Sigmoid colon (tissue), 7 donors: ENCODE data around the gene CPZ. TPM values are rescaled to one million over a fixed set of nuclear protein-coding genes. Genes with fewer than 3 reads are reported as not detected.

Experiments used
- DNase-seq: peaks from one replicate; pipeline ENCODE4 v3.0.0-alpha.2; 2019
- H3K27ac ChIP-seq, 4 donors: fragments of 200-600 bp; sonication (generic); one replicate each; pipeline ENCODE4 v1.5.1; 2016 to 2019; ENCODE audit warnings: mild to moderate bottlenecking in 1 of 4
- H3K27me3 ChIP-seq, 3 donors: fragments of 200-600 bp; sonication (generic); one replicate each; pipeline ENCODE4 v1.5.1; 2019; ENCODE audit warnings: mild to moderate bottlenecking in 1 of 3
- H3K36me3 ChIP-seq, 4 donors: fragments of 200-600 bp; sonication (generic); one replicate each; pipeline ENCODE4 v1.5.1; 2016 to 2019
- H3K4me1 ChIP-seq, 4 donors: fragments of 200-600 bp; sonication (generic); one replicate each; pipeline ENCODE4 v1.5.1; 2017 to 2019
- H3K4me3 ChIP-seq, 4 donors: fragments of 200-600 bp; sonication (generic); one replicate each; pipeline ENCODE4 v1.5.1; 2017 to 2019; ENCODE audit warnings: mild to moderate bottlenecking in 2 of 4, moderate library complexity in 1 of 4
- H3K9me3 ChIP-seq, 4 donors: fragments of 200-600 bp in 3 of 4; sonication (generic) in 3 of 4; one replicate each; pipeline versions ENCODE4 v1.5.1 to v1.6.1; 2013 to 2019
- CTCF ChIP-seq, 4 experiments: fragments of 450-650 bp in 3 of 4; fragments of 200-600 bp in 1 of 4; IDR thresholded peaks; one replicate each; pipeline ENCODE4 v1.5.1; 2016 to 2019; ENCODE audit warnings: antibody characterized with exemption in 4 of 4, mild to moderate bottlenecking in 3 of 4, moderate library complexity in 2 of 4
- EP300 ChIP-seq, 4 donors: sonication (generic); formaldehyde crosslinking; IDR thresholded peaks; one replicate each; pipeline ENCODE4 v1.6.1; 2017; ENCODE audit warnings: antibody characterized with exemption in 4 of 4
- POLR2A ChIP-seq, 2 donors: fragments of 450-650 bp; IDR thresholded peaks; one replicate each; pipeline ENCODE4 v1.6.1; 2016; ENCODE audit warnings: antibody characterized with exemption in 2 of 2, mild to moderate bottlenecking in 2 of 2, moderate library complexity in 2 of 2
- POLR2AphosphoS5 ChIP-seq, 4 donors: sonication (generic); formaldehyde crosslinking; IDR thresholded peaks; one replicate each; pipeline ENCODE4 v1.6.1; 2017; ENCODE audit warnings: antibody characterized with exemption in 4 of 4
- WGBS, 2 donors: extraction: QIAGEN DNeasy Blood & Tissue Kit; methylation state at CpG; one replicate each; pipeline ENCODE4 v1.1.7; 2013; 5-methylcytosine and 5-hydroxymethylcytosine counted together
- intact Hi-C: fragments of 100-400 bp; cut with DNase I; formaldehyde crosslinking; loops from one replicate; pipeline ENCODE4 v1.15.1; 2023
- polyA plus RNA-seq, 3 donors: library from polyadenylated mRNA; stranded (reverse); fragments of 200-250 nt; gene quantifications; one replicate each; pipeline ENCODE4 v1.2.3, GENCODE V29; 2013
- total RNA-seq, 4 donors: library from RNA; depleted of rRNA; stranded (reverse); fragments of >200 nt; gene quantifications; one replicate each; pipeline ENCODE4 v1.1.0, GENCODE V29; 2016
- donor health status: healthy with polysubstance abuse.
- donor health status: Bipolar disorder and iron deficiency.
- donor health status: healthy.

The CPZ gene
- total and polyA plus RNA-seq, 7 donors: 0.46 to 8.3 (median 1.8) TPM

- Histone ChIP-seq H3K27ac (no peak overlapping the region), H3K4me1 (peaks cover 0 to 8% (median 0%) of the 10 kb centered on the region in 4 donors), H3K4me3 (no peak overlapping the region), H3K27me3 (peaks cover 29 to 81% (median 45%) of the 10 kb centered on the region in 3 donors), H3K9me3 (no peaks in the 10 kb centered on the region), H3K36me3 (no peaks in the 10 kb centered on the region)
- intact Hi-C loops: no loop called here
- TF ChIP-seq POLR2AphosphoS5 (IDR thresholded peaks at IDR 0.05) (no peak), POLR2A (IDR thresholded peaks at IDR 0.05) (no peak), EP300 (IDR thresholded peaks at IDR 0.05) (no peak), CTCF (IDR thresholded peaks at IDR 0.05) (no peak)
- DNase-seq: peak; percentile 25
- WGBS, 2 donors: 47 to 71% methylated on average over 4 of the region's 4 CpGs
These were observed 8.9 kb upstream of the CPZ start for GRCh38 chr4:8583655-8584025.

- 41 to 59% methylated on average over 6 of the region's 6 CpGs for WGBS, 2 donors
- TF ChIP-seq CTCF (IDR thresholded peaks at IDR 0.05) (no peak), POLR2AphosphoS5 (IDR thresholded peaks at IDR 0.05) (no peak), POLR2A (IDR thresholded peaks at IDR 0.05) (no peak), EP300 (IDR thresholded peaks at IDR 0.05) (no peak)
- intact Hi-C loops: no loop called here
- peak; percentile 20 for DNase-seq
- Histone ChIP-seq H3K27me3 (peaks cover 25 to 69% (median 30%) of the 10 kb centered on the region in 3 donors), H3K9me3 (no peaks in the 10 kb centered on the region), H3K36me3 (no peaks in the 10 kb centered on the region), H3K4me1 (peaks cover 0 to 7% (median 0%) of the 10 kb centered on the region in 4 donors), H3K27ac (no peak overlapping the region), H3K4me3 (no peak overlapping the region)
These were observed 7.4 kb upstream of the CPZ start for GRCh38 chr4:8585186-8585585.

GRCh38 chr4:8585721-8586212 is 6.8 kb upstream of the CPZ start:
- DNase-seq: peak; percentile 25
- intact Hi-C loops: no loop called here
- H3K4me3 ChIP-seq: no peak overlapping the region
- no peaks in the 10 kb centered on the region for H3K9me3 ChIP-seq
- no peak overlapping the region for H3K27ac ChIP-seq
- H3K4me1 ChIP-seq: peaks cover 0 to 1% (median 0%) of the 10 kb centered on the region in 4 donors
- 56 to 63% methylated on average over 7 of the region's 7 CpGs for WGBS, 2 donors
- no peak for TF ChIP-seq EP300 (IDR thresholded peaks at IDR 0.05)
- peaks cover 19 to 68% (median 24%) of the 10 kb centered on the region in 3 donors for H3K27me3 ChIP-seq
- no peaks in the 10 kb centered on the region for H3K36me3 ChIP-seq

- Histone ChIP-seq H3K36me3 (no peaks in the 10 kb centered on the region), H3K9me3 (no peaks in the 10 kb centered on the region), H3K27ac (no peak overlapping the region), H3K4me1 (no peaks in the 10 kb centered on the region), H3K4me3 (no peak overlapping the region), H3K27me3 (peaks cover 15 to 68% (median 20%) of the 10 kb centered on the region in 3 donors)
- intact Hi-C loops: no loop called here
- TF ChIP-seq POLR2A (IDR thresholded peaks at IDR 0.05) (no peak), EP300 (IDR thresholded peaks at IDR 0.05) (no peak), POLR2AphosphoS5 (IDR thresholded peaks at IDR 0.05) (no peak)
- no peak for DNase-seq
- 54 to 67% methylated on average over 5 of the region's 5 CpGs for WGBS, 2 donors
These were observed 6.3 kb upstream of the CPZ start for GRCh38 chr4:8586246-8586645.

- Histone ChIP-seq H3K36me3 (no peaks in the 10 kb centered on the region), H3K4me3 (no peak overlapping the region), H3K9me3 (no peaks in the 10 kb centered on the region), H3K27ac (no peak overlapping the region), H3K27me3 (peaks cover 8 to 68% (median 20%) of the 10 kb centered on the region in 3 donors), H3K4me1 (no peaks in the 10 kb centered on the region)
- peak; percentile 48 for DNase-seq
- intact Hi-C loops: no loop called here
- TF ChIP-seq POLR2AphosphoS5 (IDR thresholded peaks at IDR 0.05) (no peak), POLR2A (IDR thresholded peaks at IDR 0.05) (no peak), CTCF (IDR thresholded peaks at IDR 0.05) (no peak), EP300 (IDR thresholded peaks at IDR 0.05) (no peak)
- 73 to 79% methylated on average over 37 of the region's 37 CpGs for WGBS, 2 donors
These were observed 5.7 kb upstream of the CPZ start for GRCh38 chr4:8586671-8587468.
